ENCODE data around the gene RANBP10.

DNA sequence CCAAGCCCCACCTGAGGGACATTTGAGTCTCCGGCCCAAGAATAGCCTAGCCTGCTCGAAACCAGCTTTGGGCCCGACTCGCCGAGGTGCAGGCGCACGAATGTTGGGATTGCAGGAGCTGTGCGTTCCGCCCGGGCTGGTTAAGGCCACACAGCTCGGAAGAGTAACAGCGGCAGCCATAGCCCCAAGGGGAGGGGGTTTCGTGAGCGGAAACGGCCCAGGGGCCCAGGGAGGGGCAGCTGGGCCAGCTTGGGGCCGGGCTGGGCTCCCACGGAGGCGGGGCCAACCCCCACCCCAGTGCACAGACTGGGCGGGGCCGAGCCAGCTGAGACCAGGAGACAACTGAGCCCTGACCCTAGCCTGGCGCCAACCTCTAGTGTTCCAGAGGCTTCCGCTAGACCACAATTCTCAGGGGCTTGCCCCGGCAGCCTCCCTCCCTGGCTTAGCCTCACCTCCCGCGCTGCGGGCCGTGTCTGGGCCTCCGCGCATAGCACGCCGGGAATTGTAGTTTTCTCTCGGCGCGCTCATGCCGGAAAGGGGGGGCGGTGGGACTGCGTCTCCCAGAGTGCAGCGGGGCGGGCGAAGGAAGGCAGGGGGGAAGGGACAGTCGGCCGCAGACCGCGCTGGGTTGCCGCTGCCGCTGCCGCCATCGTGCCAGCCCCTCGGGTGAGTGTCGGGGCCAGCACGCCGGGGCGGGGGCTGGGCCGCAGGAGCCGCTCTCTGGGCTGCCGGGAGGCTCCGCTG, 40.1 kb upstream of the RANBP10 start, which contains the start of gene NUTF2:
- TF ChIP-seq, protein P1, sequence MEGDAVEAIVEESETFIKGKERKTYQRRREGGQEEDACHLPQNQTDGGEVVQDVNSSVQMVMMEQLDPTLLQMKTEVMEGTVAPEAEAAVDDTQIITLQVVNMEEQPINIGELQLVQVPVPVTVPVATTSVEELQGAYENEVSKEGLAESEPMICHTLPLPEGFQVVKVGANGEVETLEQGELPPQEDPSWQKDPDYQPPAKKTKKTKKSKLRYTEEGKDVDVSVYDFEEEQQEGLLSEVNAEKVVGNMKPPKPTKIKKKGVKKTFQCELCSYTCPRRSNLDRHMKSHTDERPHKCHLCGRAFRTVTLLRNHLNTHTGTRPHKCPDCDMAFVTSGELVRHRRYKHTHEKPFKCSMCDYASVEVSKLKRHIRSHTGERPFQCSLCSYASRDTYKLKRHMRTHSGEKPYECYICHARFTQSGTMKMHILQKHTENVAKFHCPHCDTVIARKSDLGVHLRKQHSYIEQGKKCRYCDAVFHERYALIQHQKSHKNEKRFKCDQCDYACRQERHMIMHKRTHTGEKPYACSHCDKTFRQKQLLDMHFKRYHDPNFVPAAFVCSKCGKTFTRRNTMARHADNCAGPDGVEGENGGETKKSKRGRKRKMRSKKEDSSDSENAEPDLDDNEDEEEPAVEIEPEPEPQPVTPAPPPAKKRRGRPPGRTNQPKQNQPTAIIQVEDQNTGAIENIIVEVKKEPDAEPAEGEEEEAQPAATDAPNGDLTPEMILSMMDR (IDR thresholded peaks at IDR 0.05): no peak
- TF ChIP-seq ZFX (IDR thresholded peaks at IDR 0.05; ENCODE audit: borderline replicate concordance): no peak

Measured in 22Rv1 (cell line).